GM12878 (cell line): Measurements from ENCODE around the gene LRRN4CL. TPM values are rescaled to one million over a fixed set of nuclear protein-coding genes. Genes with fewer than 3 reads are reported as not detected.

Experiments
- ATAC-seq: fragments of 200-7000 bp; cut with Tn5 transposase; 3 replicates; pipeline ENCODE4 v1.9.1; 2020; ENCODE audit warnings: mild to moderate bottlenecking, moderate library complexity
- BruUV-seq: library from RNA; stranded (reverse); fragments of 400-500 nt; replicated peaks from 2 replicates; lab custom pipeline; 2021; lab: Mats Ljungman, UMichigan
- CTCF ChIA-PET: fragments of 300-600 bp; sonication (Branson Sonifier 250); formaldehyde crosslinking; extraction: SDS; loops from one replicate; lab custom pipeline; 2021; ENCODE audit warnings: inconsistent platforms; lab: Yijun Ruan, JAX
- POLR2A ChIA-PET: fragments of 350-600 bp; formaldehyde crosslinking; extraction: SDS; loops from one replicate; lab custom pipeline; 2021; ENCODE audit warnings: inconsistent platforms; lab: Charles Lee
- RAD21 ChIA-PET: fragments of 300-600 bp; sonication (Branson Sonifier 250); formaldehyde crosslinking; loops from one replicate; lab custom pipeline; 2023; ENCODE audit warnings: antibody characterized with exemption; ENCODE audit not compliant: unreplicated experiment; lab: Charles Lee
- SMC1A ChIA-PET: fragments of 300-600 bp; sonication (Branson Sonifier 250); formaldehyde crosslinking; loops from one replicate; lab custom pipeline; 2023; ENCODE audit not compliant: unreplicated experiment, uncharacterized antibody; lab: Charles Lee
- DNase-seq: peaks from one replicate; pipeline ENCODE4 v3.0.0-alpha.2; 2011; ENCODE audit warnings: low read depth, low spot score
- FAIRE-seq: peaks from 3 replicates; lab custom pipeline; 2011; peaks lifted over from hg19 to GRCh38; lab: Jason Lieb, UNC
- H2AFZ ChIP-seq: 2 replicates; pipeline ENCODE4 v1.6.0; 2011; ENCODE audit warnings: low read depth, low read length, control low read depth; ENCODE audit not compliant: control insufficient read depth
- H3K27ac ChIP-seq: 2 replicates; pipeline ENCODE4 v1.5.1; 2011; ENCODE audit warnings: control low read depth; ENCODE audit not compliant: control insufficient read depth, insufficient read depth
- H3K27me3 ChIP-seq, 2 experiments: replicated peaks in 1 of 2; 2 replicates each; pipeline versions ENCODE4 v1.6.0 to v1.6.1; 2011; ENCODE audit warnings: low read length in 1 of 2; ENCODE audit not compliant: control insufficient read depth in 2 of 2, insufficient read depth in 2 of 2
- H3K36me3 ChIP-seq, 2 experiments: 2 replicates each; pipeline ENCODE4 v1.5.1; 2011; ENCODE audit warnings: low read length in 1 of 2; ENCODE audit not compliant: control insufficient read depth in 2 of 2, insufficient read depth in 2 of 2
- H3K4me1 ChIP-seq: 2 replicates; pipeline ENCODE4 v1.6.1; 2011; ENCODE audit warnings: mild to moderate bottlenecking, low read length, moderate library complexity, mixed read lengths; ENCODE audit not compliant: control insufficient read depth, insufficient read depth
- H3K4me2 ChIP-seq: 2 replicates; pipeline ENCODE4 v1.6.0; 2011; ENCODE audit warnings: control low read depth; ENCODE audit not compliant: control insufficient read depth, insufficient read depth
- H3K4me3 ChIP-seq: fragments of 200-600 bp; sonication (generic); 2 replicates; pipeline ENCODE4 v1.5.1; 2016
- H3K79me2 ChIP-seq: 2 replicates; pipeline ENCODE4 v1.6.0; 2011; ENCODE audit warnings: low read length; ENCODE audit not compliant: control insufficient read depth, insufficient read depth
- H3K9ac ChIP-seq: 2 replicates; pipeline ENCODE4 v1.8.0; 2011; ENCODE audit warnings: low read length, control low read depth, mixed read lengths; ENCODE audit not compliant: control insufficient read depth, insufficient read depth
- H3K9me3 ChIP-seq: replicated peaks from 3 replicates; pipeline ENCODE4 v1.5.1; 2011; ENCODE audit warnings: mild to moderate bottlenecking, low read length; ENCODE audit not compliant: control insufficient read depth, insufficient read depth
- H4K20me1 ChIP-seq: 2 replicates; pipeline ENCODE4 v1.6.0; 2011; ENCODE audit not compliant: control insufficient read depth, insufficient read depth
- BRCA1 ChIP-seq: IDR thresholded peaks from 2 replicates; pipeline ENCODE4 v1.6.1; 2011; ENCODE audit warnings: low read depth, low read length, improper control_type of control experiment
- CHD1 ChIP-seq: IDR thresholded peaks from 2 replicates; pipeline ENCODE4 v1.6.1; 2012; ENCODE audit warnings: low read depth, low read length, improper control_type of control experiment
- CREB1 ChIP-seq: IDR thresholded peaks from 2 replicates; pipeline ENCODE4 v1.6.1; 2012; ENCODE audit warnings: low read depth, mild to moderate bottlenecking, inconsistent platforms
- E2F8 ChIP-seq: fragments of 450-650 bp; IDR thresholded peaks from 2 replicates; pipeline ENCODE4 v1.6.1; 2018; ENCODE audit warnings: mild to moderate bottlenecking, low read depth, moderate library complexity; ENCODE audit not compliant: partially characterized antibody
- GATAD2B ChIP-seq: fragments of 450-650 bp; conservative IDR thresholded peaks from 2 replicates; pipeline ENCODE4 v1.6.1; 2017; ENCODE audit warnings: low read depth, mild to moderate bottlenecking, moderate library complexity
- IKZF2 ChIP-seq, 2 experiments: fragments of 450-650 bp; IDR thresholded peaks; 2 replicates each; pipeline ENCODE4 v1.6.1; 2017; ENCODE audit warnings: mild to moderate bottlenecking in 2 of 2, moderate library complexity in 2 of 2
- IRF3 ChIP-seq: fragments of 450-650 bp; IDR thresholded peaks from 2 replicates; pipeline ENCODE4 v1.6.1; 2014; ENCODE audit warnings: mild to moderate bottlenecking
- IRF4 ChIP-seq: IDR thresholded peaks from 2 replicates; pipeline ENCODE4 v1.6.1; 2011; ENCODE audit warnings: low read depth, low read length
- JUND ChIP-seq: IDR thresholded peaks from 2 replicates; pipeline ENCODE4 v1.6.1; 2012; ENCODE audit warnings: low read depth, mild to moderate bottlenecking, low read length, improper control_type of control experiment, moderate library complexity
- MEF2A ChIP-seq: IDR thresholded peaks from 2 replicates; pipeline ENCODE4 v1.6.1; 2011; ENCODE audit warnings: low read depth, mild to moderate bottlenecking, low read length, moderate library complexity; ENCODE audit not compliant: insufficient read depth
- SP1 ChIP-seq: IDR thresholded peaks from one replicate; pipeline ENCODE4 v1.6.1; 2011; ENCODE audit warnings: low read depth, low read length
- SRF ChIP-seq, 2 experiments: IDR thresholded peaks; 2 replicates each; pipeline ENCODE4 v1.6.1; 2011; ENCODE audit warnings: low read depth in 2 of 2, low read length in 2 of 2, mild to moderate bottlenecking in 1 of 2, moderate library complexity in 1 of 2
- ZNF207 ChIP-seq: fragments of 450-650 bp; IDR thresholded peaks from 2 replicates; pipeline ENCODE4 v1.6.1; 2014; ENCODE audit warnings: antibody characterized with exemption, mild to moderate bottlenecking, borderline replicate concordance
- WGBS: methylation state at CpG from one replicate; pipeline ENCODE4 v1.1.6; 2016; ENCODE audit warnings: low lambda C conversion rate; ENCODE audit not compliant: insufficient replicate concordance, insufficient coverage; ENCODE audit errors: missing lambda C conversion rate; 5-methylcytosine and 5-hydroxymethylcytosine counted together
- in situ Hi-C: fragments of 300-500 bp; cut with MboI; formaldehyde crosslinking; loops from 9 replicates; pipeline ENCODE4 v1.14.3; 2018; ENCODE audit warnings: mixed read lengths
- intact Hi-C: fragments of 100-400 bp; cut with micrococcal nuclease; formaldehyde crosslinking; loops from one replicate; pipeline ENCODE4 v1.14.2; 2022; ENCODE audit not compliant: unreplicated experiment
- polyA plus RNA-seq, 11 experiments: library from polyadenylated mRNA; depleted of rRNA in 4 of 11; unstranded in 6 of 11; stranded (reverse) in 5 of 11; fragments of >200 nt; fragmentation: Nextera tagmentation in 4 of 11; fragmentation: Illumina TruSeq in 1 of 11; extraction: Ambion mirVana in 4 of 11; extraction: Trizol in 1 of 11; gene quantifications; 1 replicate in 1 of 11; 2 replicates in 10 of 11; pipeline versions ENCODE4 v1.2.1 to v1.2.3, GENCODE V29; 2011 to 2016; ENCODE audit warnings: inconsistent platforms in 2 of 11, missing spikeins in 2 of 11, low read depth in 1 of 11
- total RNA-seq, 4 experiments: library from RNA; depleted of rRNA in 3 of 4; stranded (reverse); fragments of >200 nt in 3 of 4; fragmentation: Illumina TruSeq in 1 of 4; extraction: Trizol in 1 of 4; gene quantifications; 2 replicates each; pipeline versions ENCODE4 v1.2.1 to v1.2.3, GENCODE V29; 2013 to 2021

LRRN4CL gene
- total and polyA plus RNA-seq, 10 of the 15 experiments (the other 5 are each of a cell fraction or from before 2014, with no cell fraction given): 0.01 to 0.06 TPM; not detected in 8

GRCh38 chr11:62713343-62713742 is 24.0 kb upstream of the LRRN4CL start:
- no peak for FAIRE-seq
- CTCF ChIA-PET: interaction anchor here (1.2 kb wide), 1 partner anchor 73 kb away, joined by 3 read pairs; no protein-coding TSS in a partner anchor

More at GRCh38 chr11:62713343-62713742, 24.0 kb upstream of the LRRN4CL start:
- peaks cover 31 to 42% of the 10 kb centered on the region in 2 experiments for H3K36me3 ChIP-seq
- POLR2A ChIA-PET: interaction anchor here (0.6 to 5.5 kb wide), 3 partner anchors 13 to 118 kb away, joined by 3 to 40 read pairs (median 4); partner anchors contain the start of genes HNRNPUL2, STX5, TAF6L and TTC9C
- intact Hi-C loops: no loop called here
- ATAC-seq: no peak
- TF ChIP-seq SP1 (no peak), IRF4 (no peak), SRF (IDR thresholded peaks at IDR 0.05; ENCODE audit: low read depth in 2 of 2, low read length in 2 of 2) (no peak), IRF3 (no peak), BRCA1 (no peak), E2F8 (no peak), JUND (no peak), CHD1 (no peak), CREB1 (no peak), GATAD2B (no peak), MEF2A (no peak), IKZF2 (IDR thresholded peaks at IDR 0.05) (no peak), ZNF207 (no peak)
- H3K9me3 ChIP-seq: no peaks in the 10 kb centered on the region
- in situ Hi-C loops: no loop called here
- no peak overlapping the region; the same call in 1 of the 2 replicates for H3K4me2 ChIP-seq
- H3K9ac ChIP-seq: no peak overlapping the region
- no peak overlapping the region for H3K27ac ChIP-seq
- no peaks in the 10 kb centered on the region for H4K20me1 ChIP-seq
- WGBS: 97% methylated on average over 2 of the region's 2 CpGs
- peaks cover 22% of the 10 kb centered on the region for H3K4me1 ChIP-seq
- peaks cover 3% of the 10 kb centered on the region; the same call in 1 of the 2 replicates for H3K79me2 ChIP-seq
- no TSS peak for BruUV-seq
- H2AFZ ChIP-seq: no peak overlapping the region
- SMC1A ChIA-PET: interaction anchor here (1.9 kb wide), 1 partner anchor 10 kb away, joined by 7 read pairs; no protein-coding TSS in a partner anchor
- RAD21 ChIA-PET: no interaction called here
- H3K27me3 ChIP-seq: no peaks in the 10 kb centered on the region
- H3K4me3 ChIP-seq: 0 out of 2 replicates have a peak overlapping the region, but pooled peaks have one; percentile 13
- DNase-seq: no peak
